Muscle layer of duodenum (tissue), 2 donors: ENCODE measurements around the gene CTSV.
"Not testable (repeated sequence)": the region's sequence is repeated elsewhere in the genome, so short reads cannot be mapped to it uniquely, and the experiment has no call there.

Experiments used
- H3K27ac ChIP-seq: one replicate; pipeline ENCODE4 v1.7.0; 2013; ENCODE audit warnings: mild to moderate bottlenecking, low read length
- H3K27me3 ChIP-seq: one replicate; pipeline ENCODE4 v1.7.0; 2013; ENCODE audit warnings: low read depth, mild to moderate bottlenecking, control low read depth, low read length
- H3K36me3 ChIP-seq, 2 donors: one replicate each; pipeline ENCODE4 v1.7.0; 2013; ENCODE audit warnings: low read length in 2 of 2, control low read depth in 1 of 2, mild to moderate bottlenecking in 1 of 2; ENCODE audit not compliant: insufficient read depth in 2 of 2, control insufficient read depth in 1 of 2
- H3K4me1 ChIP-seq, 2 donors: one replicate each; pipeline ENCODE4 v1.7.0; 2013; ENCODE audit warnings: low read length in 2 of 2, mild to moderate bottlenecking in 2 of 2, control low read depth in 1 of 2, moderate library complexity in 1 of 2; ENCODE audit not compliant: insufficient read depth in 2 of 2, control insufficient read depth in 1 of 2
- H3K4me3 ChIP-seq, 2 donors: one replicate each; pipeline ENCODE4 v1.7.0; 2013; ENCODE audit warnings: low read length in 2 of 2, low read depth in 1 of 2, mild to moderate bottlenecking in 1 of 2
- H3K9me3 ChIP-seq, 2 donors: one replicate each; pipeline ENCODE4 v1.7.0; 2013; ENCODE audit warnings: low read length in 2 of 2, control low read depth in 1 of 2, mild to moderate bottlenecking in 1 of 2; ENCODE audit not compliant: control insufficient read depth in 1 of 2
- donor health status: healthy.

Gene CTSV

DNA sequence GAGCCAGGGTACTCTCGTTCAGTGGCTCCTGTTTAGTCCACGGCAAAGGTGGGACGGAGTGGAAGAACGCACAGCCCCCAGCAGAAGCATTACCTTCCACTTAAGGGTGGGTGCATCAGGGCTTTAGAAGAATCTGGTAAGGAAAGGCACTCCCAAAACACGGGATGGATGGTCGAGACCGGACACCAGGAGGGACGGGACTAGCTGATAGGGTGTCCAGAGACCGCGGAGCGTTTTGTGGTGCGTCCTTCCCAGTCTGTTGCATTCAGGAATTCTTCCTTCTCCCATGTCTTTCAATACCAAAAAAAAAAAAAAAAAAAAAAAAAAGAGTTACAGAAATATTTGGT lies 545 bp upstream of the CTSV start:
- H3K4me3 ChIP-seq: peak overlapping the region; percentile 62 to 80
- H3K9me3 ChIP-seq: peaks cover 0 to 3% of the 10 kb centered on the region in 2 donors
- H3K36me3 ChIP-seq: no peaks in the 10 kb centered on the region
- no peak overlapping the region for H3K27ac ChIP-seq
- H3K27me3 ChIP-seq: peaks cover 11% of the 10 kb centered on the region
- peaks cover 0 to 15% of the 10 kb centered on the region in 2 donors for H3K4me1 ChIP-seq

- not testable (repeated sequence) for H3K9me3 ChIP-seq, H3K27me3 ChIP-seq, H3K27ac ChIP-seq, H3K4me3 ChIP-seq, H3K4me1 ChIP-seq, H3K36me3 ChIP-seq
Observed at GRCh38 chr9:97023505-97023904, 15.4 kb downstream of the CTSV start.

DNA sequence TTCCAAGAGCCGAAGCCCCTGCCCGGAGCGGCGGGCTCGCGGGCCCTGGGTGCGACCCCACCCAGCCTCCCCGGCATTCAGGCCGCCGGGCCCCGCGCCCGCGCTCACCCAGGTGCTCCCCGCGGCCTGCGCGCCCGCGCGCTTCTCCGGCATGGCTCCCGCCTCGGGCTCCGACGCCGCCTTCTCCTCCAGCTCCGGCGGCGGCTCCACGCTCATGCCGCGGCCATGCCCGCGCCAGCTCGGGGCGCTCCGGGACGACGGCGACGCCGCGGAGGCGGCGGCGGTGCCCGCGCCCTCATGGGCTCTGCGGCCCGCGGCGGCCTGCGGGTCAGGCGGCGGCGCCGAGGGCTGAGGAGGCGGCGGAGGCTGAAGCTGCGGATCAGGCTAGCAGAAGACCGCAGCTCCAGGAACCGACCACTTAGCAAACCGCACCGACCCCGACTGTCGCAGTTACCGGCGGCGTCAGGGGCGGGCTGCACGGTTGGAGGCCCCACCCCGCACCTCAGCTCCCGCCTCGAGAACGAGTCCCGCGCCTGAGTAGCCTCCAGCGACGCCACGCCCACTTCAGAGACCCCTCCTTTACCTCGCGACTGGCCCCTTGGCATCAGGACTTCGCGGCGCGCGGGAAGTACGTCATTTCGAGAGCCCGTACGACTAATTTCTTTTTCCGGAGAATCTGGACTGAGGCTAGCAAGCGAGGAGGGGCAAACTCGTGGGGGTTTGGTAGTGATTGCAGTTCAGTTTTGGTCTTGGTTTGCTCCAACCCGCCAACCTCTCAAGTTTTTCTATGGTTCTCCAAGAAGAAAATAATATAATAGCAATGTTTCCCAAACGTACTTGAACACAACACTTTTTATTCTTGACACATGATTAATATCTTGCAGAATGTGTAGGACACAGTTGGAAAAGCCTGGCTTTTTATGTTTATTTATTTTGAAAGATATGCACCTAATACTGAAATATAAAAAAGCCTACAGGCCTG lies 25.5 kb downstream of the CTSV start:
- not testable (repeated sequence) for H3K4me1 ChIP-seq, H3K36me3 ChIP-seq
- peak overlapping the region; percentile 56 for H3K27ac ChIP-seq

GRCh38 chr9:97012617-97013016 lies 26.3 kb downstream of the CTSV start:
- not testable (repeated sequence) for H3K9me3 ChIP-seq, H3K27ac ChIP-seq, H3K36me3 ChIP-seq, H3K4me1 ChIP-seq, H3K27me3 ChIP-seq
- peak overlapping the region; percentile 54 to 61 for H3K4me3 ChIP-seq

More for the DNA sequence above, 25.5 kb downstream of the CTSV start:
- H3K9me3 ChIP-seq, H3K27me3 ChIP-seq: not testable (repeated sequence)
- H3K4me3 ChIP-seq: peak overlapping the region; percentile 37 to 58

DNA sequence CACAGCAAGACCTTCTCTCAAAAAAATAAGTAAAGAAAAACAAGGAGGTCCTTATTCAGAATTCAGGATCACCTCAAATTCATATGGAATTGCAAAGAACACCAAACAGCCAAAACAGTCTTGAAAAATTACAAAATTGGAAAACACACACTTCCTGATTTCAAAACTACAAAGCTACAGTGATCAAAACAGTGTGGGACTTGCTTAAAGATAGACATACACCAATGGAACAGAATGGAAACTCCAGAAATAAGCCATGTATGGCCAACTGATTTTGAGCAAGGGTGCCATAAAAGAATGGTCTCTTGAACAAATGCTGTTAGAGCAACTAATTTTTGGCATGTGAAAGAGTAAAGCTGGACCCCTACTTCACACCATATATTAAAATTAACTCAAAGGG lies 36.7 kb downstream of the CTSV start:
- H3K4me3 ChIP-seq, H3K9me3 ChIP-seq, H3K27me3 ChIP-seq, H3K4me1 ChIP-seq, H3K27ac ChIP-seq, H3K36me3 ChIP-seq: not testable (repeated sequence)

- not testable (repeated sequence) for H3K27ac ChIP-seq, H3K9me3 ChIP-seq, H3K36me3 ChIP-seq, H3K4me3 ChIP-seq, H3K27me3 ChIP-seq, H3K4me1 ChIP-seq
Observed at GRCh38 chr9:97001338-97001737, 37.6 kb downstream of the CTSV start.

DNA sequence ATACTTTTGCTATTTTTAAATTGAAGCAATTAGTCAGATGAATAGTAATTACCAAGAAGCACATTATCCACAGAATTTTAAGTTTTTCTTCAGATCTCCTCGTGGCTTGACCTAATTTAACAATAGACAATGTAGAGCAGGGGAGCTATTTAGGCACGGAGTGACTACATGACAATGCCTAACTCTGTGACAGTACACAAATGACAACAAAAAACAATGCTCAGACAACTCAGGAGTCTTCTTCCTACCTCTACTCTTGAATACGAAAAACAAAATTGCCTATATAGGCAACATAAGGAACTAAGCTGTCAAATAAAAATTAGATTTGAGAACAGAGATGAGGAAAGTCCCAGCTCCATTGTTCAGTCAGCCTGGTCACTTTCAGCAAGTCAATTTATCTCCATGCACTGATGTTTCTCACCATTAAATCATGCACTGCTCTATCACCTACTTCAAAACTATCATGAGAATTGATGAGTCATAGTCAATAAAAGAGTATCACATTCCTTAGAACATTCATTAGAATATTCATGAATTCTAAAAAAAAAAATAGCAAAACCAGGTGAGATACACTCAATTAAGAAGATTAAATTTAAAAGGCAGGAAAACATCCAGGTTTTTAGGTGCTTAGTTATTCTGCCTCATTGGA lies 38.7 kb downstream of the CTSV start:
- H3K27ac ChIP-seq, H3K4me1 ChIP-seq, H3K9me3 ChIP-seq, H3K4me3 ChIP-seq, H3K36me3 ChIP-seq, H3K27me3 ChIP-seq: not testable (repeated sequence)

DNA sequence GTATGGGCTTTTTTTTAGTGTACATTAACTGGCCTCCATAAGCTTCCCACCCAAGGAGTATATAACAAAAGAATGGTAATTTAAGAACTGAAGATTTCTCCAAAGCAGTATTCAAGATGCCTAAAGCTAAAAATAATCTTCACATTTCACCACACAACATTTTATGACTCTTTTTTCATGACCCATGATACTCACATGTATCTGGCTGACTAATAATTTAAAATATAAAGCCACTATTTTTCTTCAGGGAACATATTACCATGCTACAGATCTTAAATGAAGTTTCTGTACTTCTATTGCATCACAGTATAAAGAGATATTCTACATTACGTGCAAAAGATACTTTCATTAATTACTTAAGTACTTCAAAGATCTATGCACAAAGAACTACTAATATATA lies 39.2 kb downstream of the CTSV start:
- H3K4me3 ChIP-seq, H3K9me3 ChIP-seq, H3K27me3 ChIP-seq, H3K36me3 ChIP-seq, H3K27ac ChIP-seq, H3K4me1 ChIP-seq: not testable (repeated sequence)

GRCh38 chr9:96997009-96997701 lies 41.8 kb downstream of the CTSV start:
- not testable (repeated sequence) for H3K9me3 ChIP-seq, H3K4me1 ChIP-seq, H3K27me3 ChIP-seq, H3K4me3 ChIP-seq, H3K36me3 ChIP-seq, H3K27ac ChIP-seq

DNA sequence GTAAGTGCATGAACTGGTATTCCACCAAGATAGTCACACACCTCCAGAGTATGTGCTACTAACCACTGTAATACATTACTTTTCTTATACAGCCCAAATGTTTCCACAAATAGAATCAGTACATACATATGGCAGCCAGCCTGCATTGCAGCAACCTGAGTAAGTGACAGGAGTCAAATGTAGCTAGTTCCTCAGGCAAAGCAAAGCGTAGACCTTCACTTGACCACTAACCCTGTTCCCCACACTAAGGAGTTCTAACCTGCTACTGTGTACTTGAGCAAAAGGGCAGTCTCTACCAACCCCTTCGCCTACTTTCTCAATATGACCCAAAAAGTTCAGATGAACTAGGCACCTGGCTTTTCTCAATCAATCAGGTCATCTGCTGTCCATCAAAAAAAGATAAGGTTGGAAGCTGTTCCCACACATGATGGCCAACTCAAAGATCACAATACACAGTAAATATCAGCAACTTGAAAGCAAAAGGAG lies 44.4 kb downstream of the CTSV start:
- not testable (repeated sequence) for H3K4me3 ChIP-seq, H3K27ac ChIP-seq, H3K27me3 ChIP-seq, H3K4me1 ChIP-seq, H3K9me3 ChIP-seq, H3K36me3 ChIP-seq

DNA sequence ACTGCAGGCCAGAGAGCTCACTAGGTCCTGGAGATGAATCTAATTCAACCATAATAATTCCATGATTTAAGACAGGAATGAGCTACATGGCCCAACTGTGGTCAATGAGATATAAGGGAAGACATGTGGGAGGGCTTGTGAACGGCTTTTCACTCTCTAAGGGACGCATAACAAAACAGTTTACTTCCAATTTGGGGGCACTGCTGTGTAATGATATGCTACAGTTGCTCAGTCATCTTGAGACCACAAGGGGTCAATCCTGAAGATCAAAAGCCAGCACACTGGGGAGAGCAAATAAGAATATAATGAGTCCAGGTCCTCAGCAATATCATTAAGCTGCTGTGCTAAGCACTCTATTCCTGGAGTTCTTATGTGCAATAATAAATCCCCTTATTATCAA lies 46.6 kb downstream of the CTSV start:
- H3K27ac ChIP-seq, H3K9me3 ChIP-seq, H3K4me3 ChIP-seq, H3K4me1 ChIP-seq, H3K36me3 ChIP-seq, H3K27me3 ChIP-seq: not testable (repeated sequence)
